ENCODE results near the gene FUT7.

FUT7 gene

DNA sequence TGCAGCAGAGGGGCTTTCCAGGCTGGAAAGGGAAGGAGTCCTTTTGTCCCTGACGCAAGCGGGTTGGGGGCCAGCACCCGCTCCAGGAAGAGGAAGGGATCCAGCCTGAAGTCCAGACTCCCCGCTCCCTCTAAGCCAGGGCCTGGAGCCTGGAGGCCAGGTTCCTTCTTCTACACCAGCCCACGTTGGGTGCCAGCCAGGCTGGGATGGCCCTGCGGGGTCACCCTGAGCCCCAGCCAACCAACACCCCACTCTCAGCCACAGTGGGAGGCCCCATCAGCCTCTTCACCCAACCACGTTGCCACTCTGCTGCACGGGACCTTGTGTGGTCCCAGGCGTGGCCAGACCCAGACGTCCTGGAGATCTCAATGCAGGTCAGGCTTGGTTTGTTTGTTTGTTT lies 970 bp upstream of the FUT7 start:
- no peak for DNase-seq

DNA sequence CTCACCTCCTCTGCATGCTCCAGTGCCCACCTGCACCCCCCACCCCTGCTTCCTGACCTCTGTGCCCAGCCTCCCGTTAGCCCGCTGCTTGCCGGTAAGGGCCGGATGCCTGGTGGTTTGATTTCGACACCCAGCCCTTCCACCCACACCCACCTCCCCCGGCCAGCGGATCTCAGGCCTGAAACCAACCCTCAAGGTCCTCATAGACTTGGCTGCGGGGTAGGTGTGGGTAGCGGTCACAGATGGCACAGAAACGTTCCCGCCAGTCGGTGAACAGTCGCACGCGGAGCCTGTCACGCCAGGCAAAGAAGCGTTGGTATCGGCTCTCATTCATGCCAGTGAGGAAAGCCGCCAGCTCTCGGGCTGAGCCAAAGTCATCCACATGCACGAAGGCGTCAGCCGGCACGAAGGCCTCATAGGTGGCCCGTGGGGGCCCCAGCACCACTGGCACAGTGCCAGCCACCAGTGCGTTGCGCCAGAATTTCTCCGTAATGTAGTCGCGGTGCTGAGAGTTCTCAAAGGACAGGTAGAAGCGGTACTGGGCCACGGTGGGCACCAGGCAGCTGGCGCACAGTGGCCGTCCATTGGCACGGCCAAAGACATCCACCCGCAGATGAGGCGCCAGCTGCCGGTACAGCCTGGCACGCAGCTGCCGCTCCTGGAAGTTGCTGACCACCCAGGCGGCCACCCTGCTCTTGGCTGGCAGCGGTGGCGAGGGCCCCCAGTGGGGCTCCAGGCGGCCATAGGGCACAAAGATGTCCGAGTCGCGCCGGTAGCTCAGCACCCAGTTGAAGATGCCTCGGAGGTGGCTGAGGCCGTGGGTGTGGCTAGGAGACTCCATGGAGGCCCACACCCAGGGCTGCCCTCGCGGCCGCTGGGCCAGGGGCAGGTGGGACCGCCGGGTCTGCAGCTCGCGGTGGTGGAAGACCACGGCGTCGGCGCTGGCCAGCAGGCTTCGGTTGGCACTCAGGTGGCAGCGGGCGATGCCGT lies 1.1 kb downstream of the FUT7 start:
- no peak for DNase-seq

- no peak for DNase-seq
Observed at GRCh38 chr9:137030006-137030405, 1.9 kb downstream of the FUT7 start.

- DNase-seq = no peak
Observed at GRCh38 chr9:137029058-137029936, 2.6 kb downstream of the FUT7 start.

DNA sequence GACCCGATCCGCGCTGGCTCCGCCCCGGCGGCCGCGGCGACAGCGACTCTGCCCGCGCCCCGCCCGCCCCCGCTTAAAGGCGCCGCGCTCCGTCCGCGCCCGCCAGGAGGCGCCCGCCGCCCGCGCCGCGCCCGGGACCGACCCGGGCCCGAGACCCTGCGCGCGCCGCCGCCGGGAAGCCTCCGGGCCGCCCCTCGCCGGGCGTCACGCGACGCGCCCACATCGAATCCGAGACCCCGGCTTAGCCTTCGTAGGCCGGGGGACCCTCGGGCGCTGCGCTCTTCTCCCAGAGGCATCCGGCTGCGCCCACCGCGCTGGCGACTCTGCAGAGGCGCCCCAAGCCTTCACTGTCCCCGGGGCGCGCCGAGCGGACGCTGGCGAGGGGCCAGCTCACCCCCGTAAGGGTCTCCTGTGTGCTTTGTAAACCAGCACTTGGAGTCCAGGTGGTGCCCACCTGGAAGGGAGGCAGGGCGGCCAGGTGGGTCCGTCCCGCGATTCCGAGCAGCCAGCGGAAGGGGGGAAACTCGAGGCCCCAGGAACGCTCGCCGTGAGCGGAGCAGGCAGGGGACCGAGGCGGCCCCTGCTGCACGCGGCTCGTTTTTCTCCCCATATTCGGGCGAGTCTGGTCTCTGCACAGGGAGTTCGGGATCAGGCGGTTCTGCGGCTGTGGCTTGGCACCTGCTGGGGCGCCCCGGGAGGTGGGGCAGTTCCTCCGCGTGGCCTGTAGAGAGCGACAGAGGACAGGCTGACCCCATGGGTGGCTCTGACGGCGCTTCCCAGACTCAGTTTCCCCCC lies 3.4 kb downstream of the FUT7 start:
- DNase-seq = no peak

GRCh38 chr9:137027369-137028262 lies 4.3 kb downstream of the FUT7 start, which contains the start of gene ABCA2:
Gene ABCA2 (minus strand): TSS chr9:137028237. CDS start chr9:137028140, 97 bp downstream.
- DNase-seq = no peak

DNA sequence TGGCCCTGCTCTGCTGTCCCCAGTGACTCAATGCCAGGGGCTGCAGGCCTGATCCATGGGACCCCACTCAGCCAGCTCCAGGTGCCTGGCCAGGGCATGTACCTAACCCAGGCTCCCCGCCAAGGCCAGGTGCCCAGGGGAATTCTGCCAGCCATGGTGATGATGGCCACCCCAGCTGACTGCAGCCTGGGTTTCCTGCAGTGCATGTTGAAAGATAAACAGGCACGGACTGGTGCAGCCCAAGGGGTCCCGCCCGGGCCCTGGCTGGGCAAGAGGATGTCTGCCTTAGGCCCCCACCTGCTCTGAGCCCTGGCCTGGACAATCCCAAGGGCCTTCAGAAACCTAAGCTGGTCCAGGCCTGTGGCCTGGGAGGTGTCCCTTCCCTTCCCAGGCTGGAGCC lies 5.1 kb downstream of the FUT7 start:
- no peak for DNase-seq

DNA sequence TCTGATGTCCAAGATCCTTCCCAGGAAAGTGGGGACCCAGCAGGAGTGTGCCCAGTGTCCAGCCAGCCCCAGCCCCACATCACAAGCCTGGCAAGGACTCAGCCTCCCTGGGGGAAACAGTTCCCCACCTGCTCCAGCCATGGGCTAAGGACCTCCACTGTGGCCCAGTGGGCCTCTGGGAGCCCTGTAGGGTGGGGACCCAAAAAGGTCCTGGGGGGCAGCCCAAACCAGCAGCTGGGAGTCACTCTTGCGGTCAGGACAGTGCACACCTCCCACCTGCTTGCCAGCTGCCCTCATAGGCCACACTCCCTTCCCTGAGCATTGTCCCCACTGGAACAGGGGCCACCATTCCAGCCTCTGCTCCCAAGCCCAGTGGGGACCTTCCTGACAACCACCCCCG lies 5.5 kb downstream of the FUT7 start:
- DNase-seq = no peak

- peak; percentile 62 for DNase-seq
Observed at GRCh38 chr9:137025517-137025966, 6.3 kb downstream of the FUT7 start.

DNA sequence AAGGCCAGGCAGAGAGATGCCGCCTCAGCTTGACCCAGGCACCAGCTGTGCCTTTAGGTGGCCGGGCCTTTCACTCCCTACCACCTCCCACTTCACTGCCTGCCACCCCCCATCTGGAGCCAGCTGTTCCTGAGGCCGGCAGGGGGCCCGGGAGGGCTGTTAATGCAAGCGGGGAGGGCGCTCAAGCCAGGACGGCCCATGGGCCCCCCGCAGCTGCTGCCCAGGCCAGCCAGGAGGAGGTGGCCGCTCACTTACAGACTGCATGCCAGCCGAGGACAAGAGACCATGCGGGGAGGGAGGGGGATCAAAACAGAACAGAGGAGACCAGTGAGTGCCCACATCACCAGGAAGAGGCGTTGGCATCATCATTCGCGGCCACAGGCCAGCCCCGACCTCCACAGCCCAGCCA lies 8.3 kb downstream of the FUT7 start:
- DNase-seq = no peak

DNA sequence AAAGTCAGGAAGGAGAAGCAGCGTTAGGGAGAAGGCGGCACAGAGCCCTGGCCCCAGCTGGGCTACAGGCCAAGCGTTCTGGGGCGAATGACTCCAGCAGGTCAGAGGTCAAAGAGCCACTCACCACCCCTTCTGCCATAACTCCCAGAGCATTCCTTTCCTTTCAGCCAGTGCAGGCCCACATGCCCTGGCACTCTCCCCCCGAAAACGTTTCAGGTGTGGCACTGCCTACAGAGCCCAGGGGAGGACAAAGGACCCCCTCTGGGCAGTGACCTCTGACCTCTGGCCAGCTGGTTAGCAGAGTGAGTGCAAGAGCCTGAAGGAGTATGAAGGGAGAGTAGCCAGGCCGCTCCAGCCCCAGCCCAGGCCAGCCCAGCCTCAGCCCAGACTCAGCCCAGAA lies 8.7 kb downstream of the FUT7 start:
- DNase-seq = no peak

DNA sequence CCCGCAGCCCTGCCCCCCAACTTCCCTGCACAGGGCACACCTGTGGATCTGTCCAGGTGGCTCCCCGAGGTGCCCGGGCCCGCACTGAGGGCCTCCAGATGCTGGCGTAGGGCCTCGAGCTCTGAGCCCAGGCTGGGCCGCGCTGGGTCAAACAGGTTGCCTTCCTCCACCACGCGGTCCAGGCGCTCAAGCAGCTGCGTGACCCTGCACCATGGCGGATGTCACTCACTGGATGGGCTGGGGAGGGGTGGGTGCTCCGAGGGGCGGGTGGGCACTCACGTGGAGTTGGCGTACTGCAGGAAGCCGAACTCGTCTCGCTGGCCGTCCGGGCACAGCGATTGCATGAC lies 9.3 kb downstream of the FUT7 start:
- no peak for DNase-seq

DNA sequence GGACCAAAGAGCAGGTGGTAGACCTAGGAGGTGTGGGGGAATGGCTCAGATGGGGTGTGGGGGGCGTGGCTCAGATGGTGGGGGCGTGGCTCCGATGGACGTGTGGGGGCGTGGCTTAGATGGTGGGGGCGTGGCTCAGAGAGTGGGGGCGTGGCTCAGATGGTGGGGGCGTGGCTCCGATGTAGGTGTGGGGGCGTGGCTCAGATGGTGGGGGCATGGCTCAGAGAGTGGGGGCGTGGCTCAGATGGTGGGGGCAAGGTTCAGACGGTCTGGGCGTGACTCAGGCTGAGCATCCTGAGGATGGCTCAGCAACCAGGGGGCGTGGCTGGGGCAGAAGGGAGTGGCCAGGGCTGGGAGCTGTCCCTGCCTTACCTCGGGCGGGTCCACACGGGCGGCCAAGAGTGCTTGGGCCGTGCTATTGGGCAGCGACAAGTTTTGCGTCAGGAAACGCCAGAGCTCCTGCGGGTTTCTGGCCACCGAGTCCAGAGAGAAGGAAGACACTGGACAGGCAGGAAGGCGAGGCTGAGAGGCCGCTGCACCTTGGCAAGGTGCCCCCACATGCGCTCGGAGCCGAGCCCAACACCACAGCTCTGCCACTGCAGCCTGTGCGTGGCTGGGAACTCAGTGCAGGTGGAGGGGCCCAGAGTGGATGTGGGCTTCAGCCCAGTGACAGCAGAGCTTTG lies 9.8 kb downstream of the FUT7 start:
- DNase-seq = no peak

- DNase-seq = no peak
Observed at GRCh38 chr9:137021568-137021978, 10.3 kb downstream of the FUT7 start.

DNA sequence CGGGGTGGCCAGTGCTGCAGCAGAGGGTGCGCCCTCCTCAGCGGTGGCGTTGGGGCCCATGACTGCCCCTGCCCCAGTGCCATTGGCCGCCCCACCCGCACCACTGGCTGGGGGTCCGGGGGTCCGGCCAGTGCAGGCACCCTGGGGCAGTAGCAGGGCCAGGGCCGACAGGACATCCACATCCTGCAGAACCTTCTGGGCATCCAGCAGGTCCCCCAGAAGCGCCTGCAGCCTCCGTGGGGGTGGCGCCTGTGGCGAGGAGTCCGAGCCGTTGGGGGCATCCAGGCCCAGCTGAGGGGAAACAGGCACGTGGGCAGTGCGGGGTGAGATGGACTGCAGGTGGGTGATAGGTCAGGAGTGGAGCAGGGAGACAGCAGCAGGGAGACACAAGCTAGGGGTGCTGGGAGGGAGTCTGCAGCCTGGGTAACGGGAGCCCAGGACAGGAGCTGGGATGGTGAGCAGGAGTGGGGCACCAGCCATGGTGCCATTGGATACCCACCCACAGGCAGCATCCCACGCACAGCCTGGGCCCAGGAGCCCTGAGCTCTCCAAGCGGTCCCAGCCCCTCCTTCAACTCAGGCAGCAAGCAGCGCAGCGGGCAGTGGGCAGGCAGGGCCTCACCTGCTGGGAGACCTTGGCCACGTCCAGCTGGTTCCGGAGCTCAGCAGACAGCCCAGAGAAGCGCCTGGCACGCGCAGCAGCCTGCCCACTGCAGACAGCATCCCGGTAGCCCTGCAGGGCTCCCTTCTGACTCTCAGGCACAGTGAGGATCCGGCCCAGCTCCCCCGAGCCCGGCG lies 10.9 kb downstream of the FUT7 start:
- DNase-seq = no peak

- no peak for DNase-seq
Observed at GRCh38 chr9:137019891-137020683, 11.8 kb downstream of the FUT7 start.

GRCh38 chr9:137018761-137019559 lies 12.9 kb downstream of the FUT7 start:
- DNase-seq = no peak

DNA sequence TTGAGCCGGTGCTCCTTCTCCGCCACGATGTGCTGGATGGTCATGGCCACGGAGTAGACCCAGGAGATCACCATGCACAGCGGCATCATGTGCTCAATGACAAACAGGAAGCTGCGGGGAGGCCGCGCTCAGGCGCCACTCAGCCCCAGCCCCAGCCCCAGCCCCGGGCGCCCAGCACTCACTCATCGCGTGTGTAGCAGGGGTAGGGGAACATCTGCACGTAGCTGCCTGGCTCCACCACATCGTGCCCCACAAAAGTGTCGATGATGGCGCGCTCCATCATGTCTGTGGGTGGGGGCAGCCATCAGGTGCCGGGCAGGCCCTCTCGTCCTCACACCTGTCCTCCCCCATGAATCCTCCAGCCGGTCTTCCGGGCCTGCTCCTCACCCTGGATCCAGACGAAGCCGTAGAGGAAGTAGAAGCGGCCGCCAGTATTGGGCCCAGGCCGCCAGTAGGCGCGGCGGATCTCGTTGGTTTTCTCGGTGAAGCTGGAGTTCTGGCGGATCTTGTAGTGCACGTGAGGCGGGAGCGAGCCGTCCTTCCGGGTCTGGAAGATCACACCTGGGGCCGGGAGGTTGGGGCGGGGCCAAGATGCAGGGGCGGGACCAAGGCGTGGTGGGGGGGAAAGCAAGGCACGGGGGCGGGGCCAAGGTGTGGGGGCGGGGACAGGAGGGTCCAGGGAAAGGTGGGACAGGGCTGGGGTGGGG lies 13.9 kb downstream of the FUT7 start:
- no peak for DNase-seq

Measured in NCI-H1436 treated with DMSO at 0.1 percent for 48 hours (cell line).